Measurements from ENCODE around the gene PACS2. TPM values are rescaled to one million over a fixed set of nuclear protein-coding genes. Genes with fewer than 3 reads are reported as not detected.

Gene PACS2
- total RNA-seq, 1 experiment from 2014 or later, result 72.5 TPM

DNA sequence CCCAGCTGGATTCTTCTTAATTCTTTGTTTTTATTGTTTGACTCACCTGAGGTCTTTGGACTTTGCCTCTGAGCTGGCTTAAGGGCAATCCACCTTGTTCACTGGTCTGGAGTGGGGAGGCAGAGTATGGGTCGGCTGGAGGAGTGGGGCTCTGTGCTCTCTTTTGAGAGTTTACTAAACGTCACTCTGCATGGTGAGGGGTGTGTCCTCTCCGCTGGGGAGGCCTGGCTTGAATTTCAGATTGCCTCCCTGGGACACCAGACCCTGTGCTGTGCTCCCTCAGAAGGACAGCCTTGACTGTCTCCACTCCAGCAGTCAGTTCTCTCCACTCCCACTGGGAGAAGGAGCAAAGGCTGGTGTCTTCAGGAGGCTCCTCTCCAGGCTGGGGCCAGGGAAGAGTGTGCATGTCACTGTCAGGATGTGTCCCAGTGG lies 103.2 kb downstream of the PACS2 start:
- peaks cover 9 to 29% (median 16%) of the 10 kb centered on the region in 3 experiments for H3K36me3 Mint-ChIP-seq (ENCODE audit: insufficient read depth in 1 of 3, low read depth in 3 of 3)
- WGBS (ENCODE audit: extremely low coverage, insufficient read length, low lambda C conversion rate), result no CpG with 5 or more reads among the region's 3 CpGs

More for the DNA sequence above, 103.2 kb downstream of the PACS2 start:
- Histone ChIP-seq H2BK120ac (ENCODE audit: low read depth, low read length, poor library complexity, severe bottlenecking) (no peak overlapping the region), H2AK5ac (ENCODE audit: insufficient read length, low read length) (no peak overlapping the region), H3K56ac (ENCODE audit: insufficient read length, low read depth, low read length) (no peak overlapping the region), H3K79me1 (ENCODE audit: insufficient read depth, low read depth, low read length, poor library complexity, severe bottlenecking) (peaks cover 12% of the 10 kb centered on the region), H3K27me3 (ENCODE audit: insufficient read depth, low read length) (peaks cover 5% of the 10 kb centered on the region; the same call in 1 of the 2 replicates), H4K5ac (ENCODE audit: insufficient read length, low read depth, low read length) (no peak overlapping the region), H2BK5ac (ENCODE audit: insufficient read length, low read length) (no peak overlapping the region), H2BK20ac (ENCODE audit: low read depth, low read length, poor library complexity, severe bottlenecking) (no peak overlapping the region), H3K9me3 (ENCODE audit: control insufficient read depth, low read depth, low read length) (no peaks in the 10 kb centered on the region), H2BK15ac (ENCODE audit: low read depth, low read length) (no peak overlapping the region), H3K14ac (ENCODE audit: insufficient read depth, low read length) (no peak overlapping the region), H3K79me2 (ENCODE audit: insufficient read depth, low read length) (peaks cover 24% of the 10 kb centered on the region; the same call in 1 of the 2 replicates), H3K9ac (ENCODE audit: extremely low read depth, insufficient read length, low read length) (no peak overlapping the region), H3K4ac (ENCODE audit: low read depth, low read length) (no peak overlapping the region), H3K23ac (ENCODE audit: insufficient read length, low read depth, low read length) (no peak overlapping the region), H3K27ac (ENCODE audit: insufficient read length, low read depth, low read length) (no peak overlapping the region), H3K23me2 (ENCODE audit: insufficient read length, low read depth, low read length, poor library complexity, severe bottlenecking) (peaks cover 23% of the 10 kb centered on the region), H4K8ac (replicated peaks; ENCODE audit: insufficient read length, low read depth, low read length) (no peak overlapping the region), H4K20me1 (ENCODE audit: control insufficient read depth, insufficient read depth, insufficient read length) (no peaks in the 10 kb centered on the region), H4K91ac (ENCODE audit: insufficient read length, low read depth, low read length) (no peak overlapping the region), H2AFZ (ENCODE audit: low read length) (no peak overlapping the region), H3K18ac (ENCODE audit: insufficient read length, low read depth, low read length) (no peak overlapping the region), H3K4me2 (ENCODE audit: insufficient read depth, insufficient read length, low read length) (no peak overlapping the region), H3K4me1 (ENCODE audit: insufficient read depth, low read length) (no peaks in the 10 kb centered on the region), H2BK12ac (ENCODE audit: insufficient read length, low read depth, low read length) (no peak overlapping the region), H3T11ph (ENCODE audit: low read length) (no peak overlapping the region)
- TF ChIP-seq, protein P1, sequence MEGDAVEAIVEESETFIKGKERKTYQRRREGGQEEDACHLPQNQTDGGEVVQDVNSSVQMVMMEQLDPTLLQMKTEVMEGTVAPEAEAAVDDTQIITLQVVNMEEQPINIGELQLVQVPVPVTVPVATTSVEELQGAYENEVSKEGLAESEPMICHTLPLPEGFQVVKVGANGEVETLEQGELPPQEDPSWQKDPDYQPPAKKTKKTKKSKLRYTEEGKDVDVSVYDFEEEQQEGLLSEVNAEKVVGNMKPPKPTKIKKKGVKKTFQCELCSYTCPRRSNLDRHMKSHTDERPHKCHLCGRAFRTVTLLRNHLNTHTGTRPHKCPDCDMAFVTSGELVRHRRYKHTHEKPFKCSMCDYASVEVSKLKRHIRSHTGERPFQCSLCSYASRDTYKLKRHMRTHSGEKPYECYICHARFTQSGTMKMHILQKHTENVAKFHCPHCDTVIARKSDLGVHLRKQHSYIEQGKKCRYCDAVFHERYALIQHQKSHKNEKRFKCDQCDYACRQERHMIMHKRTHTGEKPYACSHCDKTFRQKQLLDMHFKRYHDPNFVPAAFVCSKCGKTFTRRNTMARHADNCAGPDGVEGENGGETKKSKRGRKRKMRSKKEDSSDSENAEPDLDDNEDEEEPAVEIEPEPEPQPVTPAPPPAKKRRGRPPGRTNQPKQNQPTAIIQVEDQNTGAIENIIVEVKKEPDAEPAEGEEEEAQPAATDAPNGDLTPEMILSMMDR (conservative IDR thresholded peaks at IDR 0.05), result no peak
- DNase-seq, result no peak
- H3K27ac Mint-ChIP-seq, result no peak overlapping the region
- H3K4me3 Mint-ChIP-seq, result peak overlapping the region in 1 of 2 experiments; percentile 20; a peak in 1 of 5 replicates
- H3K27me3 Mint-ChIP-seq (ENCODE audit: low read depth), result peaks cover 40% of the 10 kb centered on the region
- peaks cover 16 to 35% of the 10 kb centered on the region in 2 experiments for H3K4me1 Mint-ChIP-seq
- no peaks in the 10 kb centered on the region for H3K9me3 Mint-ChIP-seq
